GM19239 (cell line): ENCODE measurements around the gene ISG20L2.
A peak's percentile ranks its signal among the peaks of the same experiment; 100 is the strongest.
"Not testable (repeated sequence)": the region's sequence is repeated elsewhere in the genome, so short reads cannot be mapped to it uniquely, and the experiment has no call there.

ENCODE experiments used
- DNase-seq: peaks from one replicate; pipeline ENCODE4 v3.0.0; 2011; ENCODE audit warnings: low spot score; ENCODE audit not compliant: insufficient read length
- FAIRE-seq: peaks from 2 replicates; lab custom pipeline; 2011; peaks lifted over from hg19 to GRCh38; lab: Jason Lieb, UNC

The ISG20L2 gene, protein sequence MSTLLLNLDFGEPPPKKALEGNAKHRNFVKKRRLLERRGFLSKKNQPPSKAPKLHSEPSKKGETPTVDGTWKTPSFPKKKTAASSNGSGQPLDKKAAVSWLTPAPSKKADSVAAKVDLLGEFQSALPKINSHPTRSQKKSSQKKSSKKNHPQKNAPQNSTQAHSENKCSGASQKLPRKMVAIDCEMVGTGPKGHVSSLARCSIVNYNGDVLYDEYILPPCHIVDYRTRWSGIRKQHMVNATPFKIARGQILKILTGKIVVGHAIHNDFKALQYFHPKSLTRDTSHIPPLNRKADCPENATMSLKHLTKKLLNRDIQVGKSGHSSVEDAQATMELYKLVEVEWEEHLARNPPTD

DNA sequence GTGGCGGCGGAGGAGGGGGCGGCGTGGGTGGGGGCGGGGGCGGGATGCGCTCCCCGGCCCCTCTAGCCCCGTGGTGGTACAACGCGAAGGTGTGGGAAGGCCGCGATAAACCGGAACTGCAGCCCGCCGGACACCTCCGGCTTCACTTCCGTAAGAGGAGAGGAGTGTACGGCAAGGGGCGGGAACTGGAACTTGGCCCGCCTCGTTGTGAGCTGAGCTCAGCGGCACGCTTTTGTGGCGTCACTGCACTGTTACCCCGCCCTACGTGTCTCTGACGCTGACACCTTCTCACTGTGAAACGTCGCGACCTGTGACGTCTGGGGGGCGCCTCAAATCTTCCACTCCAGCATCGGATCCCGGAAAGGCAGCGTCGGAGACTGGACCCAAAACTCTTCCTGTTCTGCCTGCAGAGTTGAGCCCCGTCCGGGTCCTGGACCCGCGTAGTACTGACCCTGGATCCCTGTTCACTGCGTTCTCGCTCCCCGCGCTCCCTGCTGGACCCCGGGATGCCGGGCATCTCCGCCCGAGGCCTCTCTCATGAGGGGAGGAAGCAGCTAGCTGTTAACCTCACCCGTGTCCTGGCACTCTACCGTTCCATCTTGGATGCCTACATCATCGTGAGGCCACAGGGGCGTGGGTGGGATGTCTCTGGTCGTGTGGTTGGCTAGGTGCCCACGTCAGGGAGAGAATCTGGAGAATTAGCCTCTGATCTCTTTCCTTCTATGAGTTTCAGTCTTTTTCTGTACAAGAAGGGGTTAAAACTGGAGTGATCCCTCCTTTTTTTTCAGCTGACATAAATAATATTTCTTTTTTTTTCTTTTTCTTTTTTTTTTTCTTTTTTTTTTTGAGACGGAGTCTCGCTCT, at the start of gene ISG20L2:
ISG20L2 (minus strand) TSS at position 168 of the 864 bp plus-strand sequence. CDS start 1,114 bp downstream, outside the sequence.
- DNase-seq (peak; percentile 86), FAIRE-seq (peak; percentile 95)

DNA sequence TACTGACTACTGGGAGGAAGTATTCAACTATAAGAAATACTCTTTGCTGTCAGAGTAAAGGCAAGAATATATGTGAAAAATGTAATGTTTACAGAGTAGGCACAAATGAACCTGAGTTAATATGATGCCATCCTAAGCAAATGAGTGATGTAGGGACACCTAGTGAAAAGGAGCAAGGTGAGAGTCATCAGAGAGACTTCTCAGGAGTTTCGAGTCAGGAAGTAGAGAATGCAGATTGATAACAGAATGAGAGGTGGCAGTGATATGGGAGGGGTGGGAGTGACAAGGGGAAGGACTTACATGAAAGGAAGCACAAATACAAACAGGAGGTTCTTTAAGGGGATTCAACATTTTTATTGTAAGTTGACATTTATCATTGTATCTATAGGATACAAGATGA, 49.0 kb upstream of the ISG20L2 start:
- DNase-seq (no peak), FAIRE-seq (no peak)

DNA sequence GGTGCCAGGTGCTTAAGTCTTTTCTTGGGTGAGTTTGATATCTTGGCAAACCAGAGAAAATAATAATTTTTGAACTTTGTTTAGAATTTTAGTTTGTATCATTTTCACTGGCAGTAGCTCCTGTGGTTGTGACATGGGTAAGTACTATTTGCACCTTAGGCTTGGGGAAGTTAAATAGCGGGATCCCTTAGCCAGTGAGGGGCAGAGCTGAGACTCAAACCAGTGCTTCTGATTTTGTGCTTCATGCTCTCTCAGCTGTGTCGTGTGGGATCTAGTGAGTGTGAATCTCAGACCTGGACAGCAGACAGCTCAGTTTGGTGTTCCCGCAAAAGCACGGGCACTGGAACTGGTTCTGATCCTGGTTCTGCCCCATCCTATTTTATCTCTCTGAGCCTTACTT, 48.4 kb upstream of the ISG20L2 start:
- no peak for DNase-seq
- FAIRE-seq, result no peak

DNA sequence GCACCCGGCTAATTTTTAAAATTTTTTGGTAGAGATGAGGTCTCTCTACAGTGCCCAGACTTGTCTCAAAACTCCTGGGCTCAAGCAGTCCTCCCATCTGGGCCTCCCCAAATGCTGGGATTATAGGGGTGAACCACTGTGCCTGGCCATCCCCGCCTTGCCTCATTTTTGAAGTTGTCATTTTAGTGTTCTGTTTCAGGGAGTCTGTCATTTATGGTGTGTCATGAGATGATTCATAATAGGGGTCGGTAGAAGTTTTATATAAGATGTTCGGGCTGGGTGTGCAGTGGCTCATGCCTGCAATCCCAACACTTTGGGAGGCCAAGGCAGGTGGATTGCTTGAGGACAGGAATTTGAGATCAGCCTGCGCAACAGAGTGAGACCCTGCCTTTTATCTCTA, 47.2 kb upstream of the ISG20L2 start:
- no peak for FAIRE-seq
- DNase-seq, result no peak

- FAIRE-seq (no peak), DNase-seq (no peak)
These were observed 45.0 kb upstream of the ISG20L2 start for GRCh38 chr1:156773607-156774006.

GRCh38 chr1:156772728-156773497, 44.3 kb upstream of the ISG20L2 start:
- DNase-seq, result no peak
- FAIRE-seq, result no peak

GRCh38 chr1:156772222-156772621, 43.7 kb upstream of the ISG20L2 start:
- DNase-seq (no peak), FAIRE-seq (no peak)

DNA sequence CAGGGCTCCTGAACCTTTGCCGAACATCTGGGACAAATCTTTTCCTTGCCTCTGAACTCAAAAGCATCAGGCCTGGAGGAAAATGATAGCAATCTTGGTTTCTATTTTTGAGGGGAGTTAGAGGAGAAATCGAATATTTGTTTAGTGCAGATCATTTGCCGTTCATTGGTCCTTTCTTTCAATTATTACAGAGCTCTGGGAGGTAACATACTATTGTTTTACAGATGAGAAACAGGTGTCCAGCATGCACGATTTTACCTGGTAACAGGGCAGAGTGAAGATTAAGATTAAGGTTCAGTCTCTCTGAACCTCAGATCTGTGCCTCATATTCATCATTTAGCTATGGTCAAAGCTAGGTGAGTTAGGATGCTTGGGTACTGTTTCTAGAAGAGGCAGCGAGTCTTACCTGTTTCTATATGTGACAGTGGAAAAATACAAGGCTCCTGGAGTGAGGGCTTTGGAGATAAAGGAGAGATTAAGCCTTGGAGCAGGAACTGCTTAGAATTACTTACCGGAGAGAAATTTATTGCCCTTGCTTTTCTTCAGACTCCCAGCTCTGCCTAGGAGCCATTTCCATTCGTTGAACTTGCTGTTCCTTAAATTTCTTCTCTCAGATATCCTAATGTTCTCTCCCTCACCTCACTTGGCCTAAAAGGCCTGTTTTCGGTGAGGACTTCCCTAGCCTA, 40.2 kb upstream of the ISG20L2 start:
- no peak for FAIRE-seq

GRCh38 chr1:156767879-156768604, 39.5 kb upstream of the ISG20L2 start:
- DNase-seq (no peak), FAIRE-seq (no peak)

More for the DNA sequence above, 40.2 kb upstream of the ISG20L2 start:
- DNase-seq, result no peak

DNA sequence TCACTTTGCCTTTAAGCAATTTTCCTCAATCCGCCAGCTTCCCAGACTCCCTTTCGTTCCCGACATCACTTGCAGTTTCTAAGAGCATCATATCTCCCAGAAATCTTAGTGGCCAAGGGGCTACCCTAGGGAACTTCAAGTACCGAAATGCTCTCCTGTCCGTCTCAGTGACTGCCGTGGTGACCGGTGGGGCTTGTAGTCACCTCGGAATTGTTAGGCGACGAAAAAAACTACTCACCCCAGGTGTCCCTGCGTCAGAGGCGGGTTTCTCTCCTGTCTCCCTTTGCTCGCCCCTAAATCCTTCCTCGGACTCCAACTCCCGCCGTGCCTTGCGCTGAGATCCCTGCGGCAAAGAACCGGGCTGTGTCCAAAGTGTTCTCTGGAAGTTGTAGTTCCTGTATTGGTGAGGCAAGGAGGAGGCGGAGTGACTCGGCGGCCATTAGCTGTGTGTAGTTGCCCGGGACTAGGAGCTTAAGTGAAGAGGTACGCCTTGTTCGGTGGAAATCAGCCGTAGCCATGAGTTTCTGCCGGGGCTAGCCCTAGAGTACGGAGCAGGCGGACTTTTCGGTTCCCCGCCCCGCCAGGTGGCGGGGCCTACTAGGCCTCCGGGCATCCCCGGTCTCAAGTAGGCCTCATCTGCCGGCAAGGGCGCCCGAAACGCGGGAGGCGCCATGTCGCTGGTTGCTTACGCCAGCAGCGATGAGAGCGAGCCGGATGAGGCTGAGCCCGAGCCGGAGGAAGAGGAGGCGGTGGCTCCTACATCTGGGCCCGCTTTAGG, 38.7 kb upstream of the ISG20L2 start, which contains the start of gene PRCC:
PRCC (plus strand) TSS at position 435 of the 778 bp plus-strand sequence; CDS start at position 672, 237 bp downstream.
- FAIRE-seq (peak; percentile 99), DNase-seq (peak; percentile 84)

DNA sequence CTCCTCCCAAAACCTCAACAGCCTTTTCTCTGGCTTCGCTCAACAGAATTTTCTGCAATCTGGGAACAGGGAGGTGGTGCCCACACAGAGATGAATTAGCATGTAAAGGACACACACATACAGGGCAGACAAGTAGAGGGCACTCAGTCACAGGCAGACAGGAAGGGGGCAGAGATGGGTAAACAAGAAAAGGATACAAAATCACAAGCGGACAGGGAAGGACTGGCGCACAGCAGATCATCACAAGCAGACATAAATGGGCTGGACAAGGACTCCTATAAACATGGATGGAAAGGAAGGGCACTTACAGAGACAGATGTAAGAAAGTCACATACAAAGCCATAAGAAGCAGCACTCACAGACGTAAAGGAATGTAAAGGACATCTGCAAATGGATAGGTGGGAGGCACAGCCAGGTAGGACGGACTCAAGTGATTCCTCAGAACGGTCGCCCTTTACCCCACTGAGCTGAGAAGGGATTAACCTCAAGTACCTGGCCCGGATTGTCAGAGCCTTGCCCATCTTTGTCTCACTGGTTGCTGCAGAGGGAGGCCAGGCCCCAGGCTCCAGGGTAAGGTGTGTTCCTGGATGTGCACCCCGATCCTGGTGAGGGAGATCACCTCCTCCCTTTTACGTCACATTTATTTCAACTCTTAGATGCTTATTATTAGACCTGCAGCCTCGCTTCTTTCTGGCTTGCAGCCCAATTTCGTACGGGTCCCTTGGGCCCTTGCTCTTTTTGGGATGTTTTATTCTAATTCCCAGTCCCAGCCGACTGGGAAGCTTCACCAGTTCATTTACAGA, 37.9 kb upstream of the ISG20L2 start:
- no peak for DNase-seq
- peak; percentile 8 for FAIRE-seq

- DNase-seq (no peak), FAIRE-seq (no peak)
These were observed 37.1 kb upstream of the ISG20L2 start for GRCh38 chr1:156765666-156766065.

DNA sequence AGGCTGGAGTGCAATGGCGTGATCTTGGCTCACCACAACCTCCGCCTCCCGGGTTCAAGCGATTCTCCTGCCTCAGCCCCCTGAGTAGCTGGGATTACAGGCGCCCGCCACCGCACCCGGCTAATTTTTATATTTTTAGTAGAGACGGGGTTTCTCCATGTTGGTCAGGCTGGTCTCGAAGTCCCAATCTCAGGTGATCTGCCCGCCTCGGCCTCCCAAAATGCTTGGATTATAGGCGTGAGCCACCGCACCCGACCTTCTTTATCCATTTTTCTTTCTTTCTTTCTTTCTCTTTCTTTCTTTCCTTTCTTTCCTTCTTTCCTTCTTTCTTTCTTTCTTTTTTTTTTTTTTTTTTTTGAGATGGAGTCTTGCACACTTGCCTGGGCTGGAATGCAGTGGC, 36.6 kb upstream of the ISG20L2 start:
- FAIRE-seq, DNase-seq: not testable (repeated sequence)

GRCh38 chr1:156760796-156761104, 32.2 kb upstream of the ISG20L2 start:
- FAIRE-seq (no peak), DNase-seq (no peak)

DNA sequence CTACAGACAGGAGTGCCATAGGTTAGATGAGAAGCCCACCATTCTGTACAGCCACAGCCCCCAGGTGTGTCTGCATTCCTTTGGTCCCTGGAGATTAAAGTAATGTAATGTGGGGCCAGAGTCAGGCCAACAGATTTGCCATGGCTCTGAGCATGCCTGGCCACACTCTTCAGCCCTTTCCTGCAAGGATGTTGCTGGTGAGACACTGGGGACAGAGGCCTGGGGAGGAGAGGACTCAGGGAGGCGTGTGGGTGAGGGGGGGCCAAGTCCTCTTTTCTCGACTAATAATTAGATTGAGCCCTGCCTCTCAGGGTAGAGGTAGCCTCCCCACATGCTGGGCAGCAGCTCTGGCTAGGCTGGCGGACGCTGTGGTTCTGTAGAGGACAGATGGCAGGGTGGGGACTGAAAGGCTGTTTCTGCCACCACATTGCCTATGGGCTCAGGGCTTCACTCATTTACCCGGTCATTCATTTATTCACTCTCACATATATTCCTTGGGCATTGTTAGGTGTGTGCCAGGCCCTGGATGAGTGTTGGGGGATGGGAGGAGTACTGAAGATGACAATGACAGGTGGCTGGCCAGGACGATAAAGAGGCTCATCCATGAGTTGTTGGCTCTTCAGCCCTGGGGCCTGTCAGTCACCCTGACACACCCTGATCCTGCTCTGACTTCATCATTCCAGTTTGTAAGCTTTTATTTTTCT, 31.7 kb upstream of the ISG20L2 start:
- FAIRE-seq (no peak), DNase-seq (no peak)

DNA sequence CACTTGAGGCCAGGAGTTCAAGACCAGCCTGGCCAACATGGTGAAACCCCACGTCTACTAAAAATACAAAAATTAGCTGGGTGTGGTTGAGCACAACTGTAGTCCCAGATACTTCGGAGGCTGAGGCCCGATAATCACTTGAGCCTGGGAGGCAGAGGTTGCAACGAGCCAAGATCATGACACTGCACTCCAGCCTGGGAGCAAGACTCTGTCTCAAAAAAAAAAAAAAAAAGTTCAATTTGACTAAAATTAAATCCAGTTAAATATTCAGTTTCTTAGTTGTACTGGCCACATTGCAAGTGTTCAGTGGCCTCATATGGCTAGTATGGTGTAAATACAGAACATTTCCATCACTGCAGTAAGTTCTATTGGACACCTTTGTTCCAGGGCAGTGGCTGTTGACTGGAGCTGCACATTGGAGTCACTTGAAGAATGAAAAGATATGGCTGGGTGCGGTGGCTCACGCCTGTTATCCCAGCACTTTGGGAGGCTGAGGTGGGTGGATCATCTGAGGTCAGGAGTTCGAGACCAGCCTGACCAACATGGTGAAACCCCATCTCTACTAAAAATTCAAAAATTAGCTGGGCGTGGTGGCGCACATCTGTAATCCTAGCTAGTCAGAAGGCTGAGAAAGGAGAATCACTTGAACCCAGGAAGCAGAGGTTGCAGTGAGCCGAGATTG, 29.1 kb upstream of the ISG20L2 start:
- FAIRE-seq, DNase-seq: not testable (repeated sequence)

DNA sequence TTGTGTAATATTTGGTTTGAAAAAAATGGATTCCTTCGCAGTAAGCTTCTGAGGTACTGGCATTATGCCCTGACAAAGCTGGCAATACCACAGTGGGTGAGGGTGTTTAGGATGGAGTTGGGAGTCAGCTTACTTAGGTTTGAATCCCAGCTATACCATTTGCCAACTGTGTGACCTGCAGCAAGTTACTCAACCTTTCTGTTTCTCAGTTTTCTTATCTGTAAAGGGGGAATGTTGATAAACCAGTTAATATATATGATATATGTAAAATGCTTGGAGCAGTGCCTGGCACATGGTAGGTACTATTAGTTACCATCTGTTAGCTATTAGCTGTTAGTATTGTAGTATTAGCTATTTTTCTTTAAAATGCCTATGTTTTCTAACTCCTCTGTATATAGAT, 27.8 kb upstream of the ISG20L2 start:
- no peak for FAIRE-seq
- no peak for DNase-seq
